ENCODE results near the gene CUL4A.

CUL4A gene

DNA sequence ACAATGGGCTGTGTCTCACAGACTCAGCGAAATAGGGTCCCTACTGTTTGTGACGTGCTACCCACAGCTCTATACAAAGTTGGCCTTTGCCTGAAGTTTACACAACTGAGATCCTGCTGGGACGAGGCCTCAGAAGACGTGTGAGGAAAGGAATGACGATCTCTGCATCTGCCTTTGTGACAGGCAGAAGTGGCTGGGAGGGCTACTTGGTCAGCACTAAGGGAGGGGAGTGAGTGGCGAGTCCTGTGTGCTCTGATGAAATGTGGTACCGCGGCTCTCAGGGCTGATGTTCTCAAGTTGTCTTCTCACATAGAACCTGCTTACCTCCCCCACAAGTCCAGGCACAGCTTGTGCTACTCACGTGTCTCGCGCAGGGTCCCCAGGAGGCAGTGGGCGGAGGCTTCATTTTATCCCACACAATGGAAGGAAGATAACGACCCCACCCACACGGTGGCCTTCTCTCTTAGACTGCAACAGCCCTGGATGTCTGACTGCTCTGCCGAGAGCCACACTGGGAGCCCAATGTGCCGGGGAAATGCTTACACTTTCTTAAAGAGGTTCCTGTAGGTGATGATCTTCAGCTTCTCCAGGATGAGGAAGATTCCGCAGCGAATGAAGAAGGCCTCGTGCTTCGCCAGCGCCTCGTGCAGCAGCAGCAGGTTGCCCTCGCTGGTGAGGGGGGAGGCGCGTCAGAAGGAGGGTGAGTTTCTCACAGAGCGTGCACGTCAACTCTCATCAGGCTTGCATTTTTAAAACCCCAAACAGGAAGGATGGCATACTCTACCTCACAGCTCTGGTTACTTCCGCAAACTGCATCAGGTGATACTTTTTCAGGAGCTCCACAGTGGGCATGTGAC lies 29.8 kb upstream of the CUL4A start:
- DNase-seq (ENCODE audit: low spot score) (no peak), FAIRE-seq (no peak)

GRCh38 chr13:113182046-113182445 lies 27.4 kb upstream of the CUL4A start:
- DNase-seq (ENCODE audit: low spot score) (no peak), FAIRE-seq (no peak)

GRCh38 chr13:113183450-113184129 lies 25.8 kb upstream of the CUL4A start:
- DNase-seq (ENCODE audit: low spot score) (no peak), FAIRE-seq (no peak)

DNA sequence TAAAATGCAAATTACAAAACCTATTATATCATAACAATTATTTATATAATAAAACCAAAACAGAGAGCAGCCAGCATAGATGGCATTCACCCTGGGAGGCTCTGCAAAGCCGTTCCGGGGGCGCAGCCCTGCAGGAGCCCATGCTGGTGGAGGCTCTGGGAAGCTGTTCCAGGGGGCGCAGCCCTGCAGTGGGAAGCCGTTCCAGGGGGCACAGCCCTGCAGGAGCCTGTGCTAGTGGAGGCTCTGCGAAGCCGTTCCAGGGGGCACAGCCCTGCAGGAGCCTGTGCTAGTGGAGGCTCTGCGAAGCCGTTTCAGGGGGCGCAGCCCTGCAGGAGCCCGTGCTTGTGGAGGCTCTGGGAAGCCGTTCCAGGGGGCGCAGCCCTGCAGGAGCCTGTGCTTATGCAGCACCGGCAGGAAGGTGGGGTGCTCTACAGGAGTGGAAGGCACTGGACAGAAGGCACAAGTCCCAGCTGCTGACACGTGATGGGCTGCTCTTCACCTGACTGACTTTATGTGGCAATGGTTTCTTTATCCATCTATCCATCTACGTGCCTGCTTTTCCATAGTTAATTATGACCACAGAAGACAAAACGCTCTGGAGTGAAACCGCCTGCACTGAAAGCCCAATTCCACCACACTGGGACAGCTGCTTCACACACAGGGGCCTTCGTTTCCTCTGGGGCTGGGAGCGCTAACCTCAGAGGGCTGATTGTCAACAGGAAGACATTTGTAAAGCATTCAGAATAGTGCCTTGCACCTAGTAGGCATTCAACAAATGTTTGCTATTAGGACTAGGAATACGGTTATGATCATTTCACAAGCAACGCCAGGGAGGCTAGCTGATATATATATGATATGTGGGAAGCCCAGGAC lies 24.6 kb upstream of the CUL4A start:
- no peak for FAIRE-seq
- DNase-seq (ENCODE audit: low spot score) = no peak

DNA sequence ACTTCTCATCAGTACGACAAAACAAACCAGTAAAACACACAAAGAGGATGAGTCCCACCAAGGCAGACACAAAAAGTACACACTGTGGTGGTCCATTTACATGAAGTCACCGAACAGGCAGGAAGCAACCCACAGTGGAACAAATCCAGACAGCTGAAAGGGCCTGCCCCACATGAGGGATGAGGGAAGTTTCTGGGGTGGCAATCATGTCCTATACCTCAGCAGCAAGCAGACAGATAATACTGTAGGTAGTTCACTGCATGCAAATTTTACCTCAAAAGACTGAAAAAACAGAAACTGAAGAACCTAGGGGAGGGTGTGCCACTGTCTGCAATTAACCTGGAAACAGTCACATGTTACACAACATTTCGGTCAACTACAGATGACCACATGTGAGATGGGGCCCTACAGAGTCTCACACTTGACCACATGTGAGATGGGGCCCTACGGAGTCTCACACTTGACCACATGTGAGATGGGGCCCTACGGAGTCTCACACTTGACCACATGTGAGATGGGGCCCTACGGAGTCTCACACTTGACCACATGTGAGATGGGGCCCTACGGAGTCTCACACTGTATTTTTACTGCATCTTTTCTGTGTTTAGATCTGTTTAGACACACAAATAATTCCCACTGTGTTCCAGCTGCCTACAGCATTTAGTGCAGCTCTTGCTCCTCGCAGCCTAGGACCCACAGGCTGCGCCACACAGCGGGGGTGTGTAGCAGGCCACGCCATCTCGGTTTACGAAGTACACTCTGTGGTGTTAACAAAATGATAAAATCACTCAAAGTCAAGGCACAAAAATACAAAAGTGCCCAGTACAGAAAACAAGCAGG lies 23.1 kb upstream of the CUL4A start:
- no peak for FAIRE-seq
- DNase-seq (ENCODE audit: low spot score) = no peak

- DNase-seq (ENCODE audit: low spot score) = peak; percentile 97
- peak; percentile 97 for FAIRE-seq
Observed at GRCh38 chr13:113187263-113187669, 22.1 kb upstream of the CUL4A start.

- FAIRE-seq (no peak), DNase-seq (ENCODE audit: low spot score) (no peak)
Observed at GRCh38 chr13:113187883-113188665, 21.3 kb upstream of the CUL4A start.

DNA sequence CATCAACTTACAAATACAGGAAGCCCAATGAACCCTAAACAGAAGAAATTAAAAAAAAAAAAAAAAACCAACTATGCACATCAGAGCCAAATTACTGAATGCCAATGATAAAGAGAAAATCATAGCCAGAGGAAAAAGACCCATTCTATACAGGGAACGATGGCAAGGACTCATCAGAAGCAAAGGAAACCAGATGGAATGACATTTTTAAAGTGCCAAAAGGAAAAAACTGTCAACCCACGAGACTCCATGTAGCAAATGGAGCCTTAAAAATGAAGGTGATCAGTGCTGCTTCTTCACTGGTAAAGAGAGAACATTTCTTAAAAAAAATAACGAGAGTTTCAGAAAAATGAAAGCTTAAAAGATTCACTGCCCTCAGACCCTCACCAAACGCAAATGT lies 19.2 kb upstream of the CUL4A start:
- FAIRE-seq = no peak
- no peak for DNase-seq (ENCODE audit: low spot score)

- FAIRE-seq = no peak
- DNase-seq (ENCODE audit: low spot score) = no peak
Observed at GRCh38 chr13:113192279-113192678, 17.1 kb upstream of the CUL4A start.

GRCh38 chr13:113192902-113193301 lies 16.5 kb upstream of the CUL4A start:
- no peak for FAIRE-seq
- no peak for DNase-seq (ENCODE audit: low spot score)

GRCh38 chr13:113195360-113195759 lies 14.1 kb upstream of the CUL4A start:
- no peak for DNase-seq (ENCODE audit: low spot score)
- no peak for FAIRE-seq

DNA sequence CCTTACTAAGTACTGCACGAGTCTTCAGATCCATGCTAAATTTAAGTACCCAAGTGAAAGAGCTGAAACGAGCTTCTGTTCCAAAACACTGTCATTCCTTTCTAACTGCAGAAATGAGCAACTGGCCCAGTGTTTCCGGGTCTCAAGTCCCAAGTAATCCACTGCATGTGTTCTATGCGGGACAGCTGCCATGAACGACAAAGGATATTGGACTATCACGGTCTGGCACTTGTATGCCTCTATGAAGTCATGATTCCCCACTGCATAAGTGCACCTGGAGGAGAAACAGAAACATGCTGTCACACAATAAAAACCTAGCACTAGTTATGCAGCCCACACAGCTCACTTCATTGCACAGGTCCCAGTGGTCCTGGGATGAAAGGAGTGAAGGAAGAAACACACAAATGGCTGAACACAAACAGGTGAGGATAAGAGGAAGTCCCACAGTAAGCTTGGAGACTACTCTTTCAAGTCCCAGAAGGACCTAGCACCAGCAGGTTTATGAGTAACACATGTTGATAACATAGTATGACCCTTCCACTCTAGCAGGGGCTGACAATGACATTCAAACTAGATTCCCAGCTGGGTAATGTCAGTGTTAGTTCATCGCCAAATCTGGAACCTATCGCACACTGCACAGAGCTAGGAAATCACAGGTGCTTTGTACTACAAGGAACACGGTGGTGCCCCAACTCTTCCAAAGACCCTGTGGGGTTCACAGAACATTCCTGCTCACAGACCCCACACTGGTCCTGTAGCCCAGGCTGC lies 12.3 kb upstream of the CUL4A start:
- FAIRE-seq (no peak), DNase-seq (ENCODE audit: low spot score) (no peak)

DNA sequence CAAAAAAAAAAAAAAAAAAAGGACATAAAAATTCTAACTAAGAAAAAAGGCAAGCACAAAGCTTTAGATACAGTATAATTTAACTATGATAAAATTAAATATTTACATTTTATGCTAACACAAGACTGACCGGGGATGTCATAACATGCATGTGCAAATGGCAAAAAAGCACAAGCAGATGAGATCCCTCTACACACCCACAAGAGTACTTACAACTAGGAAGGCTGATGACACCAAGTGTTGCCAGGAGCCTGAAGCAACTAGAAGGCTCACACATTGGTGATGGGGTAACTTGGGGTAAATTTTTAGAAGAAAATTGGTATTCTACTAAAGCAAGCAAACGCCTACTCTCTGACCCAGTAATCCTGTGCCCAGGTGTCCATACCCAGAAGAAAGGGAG lies 7.6 kb upstream of the CUL4A start:
- FAIRE-seq (no peak), DNase-seq (ENCODE audit: low spot score) (no peak)

DNA sequence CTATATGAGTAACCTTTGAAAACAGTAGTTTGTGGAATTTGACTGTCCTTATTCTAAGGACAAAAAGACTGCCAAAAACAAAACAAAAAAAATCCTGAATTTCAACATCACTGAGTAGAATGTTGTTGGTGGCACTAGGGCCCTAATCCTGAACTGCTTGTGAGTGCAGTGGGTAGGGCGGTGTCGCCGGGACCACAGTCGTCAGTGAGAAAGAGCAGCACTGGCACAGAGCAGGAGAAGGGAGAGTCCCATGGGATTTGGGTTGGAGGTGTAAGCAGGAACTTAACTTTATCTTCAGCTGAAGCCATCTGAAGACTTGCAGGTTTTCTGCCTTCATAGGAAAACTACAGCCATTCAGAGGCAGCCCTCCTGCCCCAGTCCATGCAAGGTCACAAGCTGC lies 6.5 kb upstream of the CUL4A start:
- no peak for FAIRE-seq
- DNase-seq (ENCODE audit: low spot score) = no peak

DNA sequence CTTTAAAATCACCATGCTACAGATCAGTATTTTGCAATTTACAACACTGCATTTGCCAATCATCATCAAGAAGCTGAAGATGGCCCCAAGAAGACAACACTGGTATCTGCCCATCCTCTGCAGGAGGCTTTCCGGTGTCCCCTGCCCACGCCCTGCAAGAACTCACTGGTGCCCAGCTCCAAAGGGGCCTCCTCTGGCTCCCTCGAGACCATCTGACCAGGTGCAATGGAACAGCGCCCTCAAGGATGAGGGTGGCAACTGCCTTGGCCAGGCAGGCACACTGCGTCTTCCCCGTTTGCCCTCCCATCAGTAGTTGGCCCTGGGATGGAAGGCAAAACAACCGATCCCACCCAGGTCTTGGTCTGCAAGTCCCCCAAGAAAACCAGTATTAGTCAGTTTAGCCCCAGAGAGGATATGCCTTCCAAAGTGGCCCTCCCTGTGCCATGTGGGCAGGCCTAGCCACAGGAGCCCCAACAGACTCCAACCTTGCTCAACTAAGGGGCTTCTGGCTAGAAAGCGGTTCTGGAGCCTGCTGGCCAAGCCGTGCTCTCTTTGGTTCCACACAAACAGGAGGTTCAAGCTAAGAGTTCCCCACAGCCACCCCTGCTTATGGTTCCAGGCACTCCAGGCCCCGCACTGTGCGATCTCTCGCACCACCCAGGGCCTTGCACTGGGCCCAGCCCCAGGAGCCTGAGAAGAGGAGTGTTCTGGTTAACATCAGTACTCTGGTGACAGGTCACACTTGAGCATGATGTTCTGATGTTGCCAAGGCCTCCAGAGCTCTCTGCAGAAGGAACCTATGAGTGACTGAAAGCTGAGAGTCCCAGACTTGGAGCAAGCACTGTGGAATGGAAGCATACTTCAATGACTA lies 5.7 kb upstream of the CUL4A start:
- DNase-seq (ENCODE audit: low spot score) (no peak), FAIRE-seq (no peak)

DNA sequence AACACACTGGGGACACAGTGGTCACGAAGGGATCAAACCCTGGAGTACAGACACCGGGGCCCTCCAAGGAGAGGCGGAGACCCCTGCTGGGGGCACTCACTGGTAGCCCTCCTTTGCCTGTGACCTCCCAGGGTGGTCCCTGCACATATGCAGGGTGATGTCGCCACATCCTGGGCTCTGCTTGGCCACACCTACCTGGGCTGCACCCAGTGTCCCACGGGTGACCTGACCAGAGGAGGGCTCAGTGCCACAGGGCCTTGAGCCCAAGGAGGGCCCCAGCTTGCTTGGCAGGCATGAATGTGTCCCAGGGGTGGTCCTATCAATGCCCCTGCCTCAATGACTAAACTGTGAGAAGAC lies 5.1 kb upstream of the CUL4A start:
- no peak for FAIRE-seq
- DNase-seq (ENCODE audit: low spot score) = no peak

GRCh38 chr13:113205428-113205931 lies 3.9 kb upstream of the CUL4A start:
- FAIRE-seq = no peak
- DNase-seq (ENCODE audit: low spot score) = no peak

- no peak for FAIRE-seq
- DNase-seq (ENCODE audit: low spot score) = no peak
Observed at GRCh38 chr13:113207460-113207859, 2.0 kb upstream of the CUL4A start.

Measured in RCC 7860 (cell line).